HCT116 (cell line): ENCODE data around the gene MAPK8. TPM values are rescaled to one million over a fixed set of nuclear protein-coding genes. Genes with fewer than 3 reads are reported as not detected.

Experiments used
- ATAC-seq: fragments of 200-7000 bp; cut with Tn5 transposase; 2 replicates; pipeline ENCODE4 v1.9.1; 2020; ENCODE audit warnings: mild to moderate bottlenecking, moderate library complexity
- BruUV-seq: library from RNA; stranded (reverse); fragments of 400-500 nt; replicated peaks from 2 replicates; lab custom pipeline; 2021; lab: Mats Ljungman, UMichigan
- CTCF ChIA-PET: fragments of 300-600 bp; sonication (Branson Sonifier 250); formaldehyde crosslinking; loops from one replicate; lab custom pipeline; 2021; ENCODE audit warnings: antibody characterized with exemption; lab: Charles Lee
- POLR2A ChIA-PET: fragments of 300-600, 350-600 bp; sonication (Branson Sonifier 250); formaldehyde crosslinking; loops from one replicate; lab custom pipeline; 2021; ENCODE audit warnings: antibody characterized with exemption; lab: Charles Lee
- RAD21 ChIA-PET, 2 experiments: fragments of 300-600 bp; sonication (Branson Sonifier 250); formaldehyde crosslinking; loops; one replicate each; lab custom pipeline; 2023; ENCODE audit warnings: low total read pairs in 2 of 2; ENCODE audit not compliant: uncharacterized antibody in 2 of 2, unreplicated experiment in 2 of 2, low non-redundant PET in 1 of 2; lab: Charles Lee
- DNase-seq: peaks from one replicate; pipeline ENCODE4 v3.0.0-alpha.2; 2010; ENCODE audit warnings: low read depth, low spot score
- H2AFZ ChIP-seq: fragments of 200-600 bp; shearing (Covaris generic), sonication (generic); 2 replicates; pipeline ENCODE4 v1.6.1; 2017; ENCODE audit warnings: low read depth, mixed run types, mixed read lengths, antibody characterized with exemption, low read length; ENCODE audit not compliant: poor library complexity, severe bottlenecking
- H3K27ac ChIP-seq: 2 replicates; pipeline ENCODE4 v1.5.1; 2012; ENCODE audit warnings: low read depth, low read length
- H3K27me3 ChIP-seq: fragments of 200-600 bp; sonication (generic); 2 replicates; pipeline ENCODE4 v1.6.1; 2016; ENCODE audit warnings: mixed run types, low read length, mixed read lengths; ENCODE audit not compliant: insufficient read depth
- H3K36me3 ChIP-seq, 2 experiments: fragments of 200-500 bp in 1 of 2; fragments of 200-600 bp in 1 of 2; sonication (Bioruptor generic) in 1 of 2; sonication (generic) in 1 of 2; 2 replicates each; pipeline versions ENCODE4 v1.5.1 to v1.6.1; 2014 to 2016; ENCODE audit warnings: low read length in 2 of 2, inconsistent platforms in 1 of 2, mixed read lengths in 1 of 2, mixed run types in 1 of 2; ENCODE audit not compliant: insufficient read depth in 2 of 2, control insufficient read depth in 1 of 2
- H3K4me1 ChIP-seq, 2 experiments: fragments of 200-600 bp in 1 of 2; sonication (generic) in 1 of 2; 2 replicates each; pipeline versions ENCODE4 v1.5.1 to v1.6.1; 2012 to 2017; ENCODE audit warnings: low read length in 2 of 2, inconsistent platforms in 1 of 2, mild to moderate bottlenecking in 1 of 2, mixed read lengths in 1 of 2, mixed run types in 1 of 2, moderate library complexity in 1 of 2; ENCODE audit not compliant: insufficient read depth in 2 of 2, control insufficient read depth in 1 of 2
- H3K4me2 ChIP-seq: fragments of 200-600 bp; sonication (generic); 2 replicates; pipeline ENCODE4 v1.6.1; 2017; ENCODE audit warnings: mixed run types, low read length, mixed read lengths
- H3K4me3 ChIP-seq, 2 experiments: fragments of 200-600 bp in 1 of 2; sonication (generic) in 1 of 2; replicated peaks in 1 of 2; 2 replicates each; pipeline ENCODE4 v1.5.1; 2011 to 2016; ENCODE audit warnings: low read length in 2 of 2, control low read depth in 1 of 2, low read depth in 1 of 2, mild to moderate bottlenecking in 1 of 2, mixed read lengths in 1 of 2, mixed run types in 1 of 2
- H3K79me2 ChIP-seq: fragments of 200-600 bp; sonication (generic); 2 replicates; pipeline ENCODE4 v1.6.1; 2017; ENCODE audit warnings: mild to moderate bottlenecking, mixed run types, low read length, moderate library complexity, mixed read lengths; ENCODE audit not compliant: insufficient read depth
- H3K9ac ChIP-seq: fragments of 200-600 bp; sonication (generic); 2 replicates; pipeline ENCODE4 v1.6.1; 2016; ENCODE audit warnings: low read length, mixed read lengths
- H3K9me2 ChIP-seq: fragments of 200-600 bp; sonication (generic), shearing (Covaris generic); 2 replicates; pipeline ENCODE4 v1.6.1; 2017; ENCODE audit warnings: mixed run types, mild to moderate bottlenecking, moderate library complexity; ENCODE audit not compliant: insufficient read depth
- H3K9me3 ChIP-seq, 2 experiments: fragments of 200-500 bp in 1 of 2; fragments of 200-600 bp in 1 of 2; sonication (Bioruptor generic) in 1 of 2; sonication (generic) in 1 of 2; 2 replicates each; pipeline ENCODE4 v1.6.1; 2014 to 2017; ENCODE audit warnings: low read length in 2 of 2, mixed read lengths in 2 of 2, inconsistent platforms in 1 of 2, low read depth in 1 of 2, mild to moderate bottlenecking in 1 of 2, mixed run types in 1 of 2, moderate library complexity in 1 of 2; ENCODE audit not compliant: control insufficient read depth in 1 of 2, insufficient read depth in 1 of 2
- H4K20me1 ChIP-seq: fragments of 200-600 bp; sonication (generic), shearing (Covaris generic); 2 replicates; pipeline ENCODE4 v1.6.1; 2017; ENCODE audit warnings: mixed run types, mild to moderate bottlenecking, moderate library complexity; ENCODE audit not compliant: insufficient read depth
- CBX3 ChIP-seq: IDR thresholded peaks from 2 replicates; pipeline ENCODE4 v1.6.1; 2012; ENCODE audit warnings: low read depth
- ELF1 ChIP-seq: IDR thresholded peaks from 2 replicates; pipeline ENCODE4 v1.6.1; 2012; ENCODE audit warnings: low read depth, borderline replicate concordance
- FOSL1 ChIP-seq: IDR thresholded peaks from 2 replicates; pipeline ENCODE4 v1.6.1; 2012; ENCODE audit warnings: low read depth
- POLR2A ChIP-seq: IDR thresholded peaks from 2 replicates; pipeline ENCODE4 v1.7.0; 2011; ENCODE audit warnings: borderline replicate concordance; ENCODE audit not compliant: insufficient read depth, insufficient read length; ENCODE audit errors: extremely low read depth
- RAD21 ChIP-seq: IDR thresholded peaks from 2 replicates; pipeline ENCODE4 v1.6.1; 2012; ENCODE audit warnings: low read depth, mild to moderate bottlenecking
- SP1 ChIP-seq: IDR thresholded peaks from 2 replicates; pipeline ENCODE4 v1.6.1; 2012; ENCODE audit warnings: low read depth
- SRF ChIP-seq: IDR thresholded peaks from 2 replicates; pipeline ENCODE4 v1.6.1; 2012; ENCODE audit warnings: low read depth
- TCF7L2 ChIP-seq: IDR thresholded peaks from 2 replicates; pipeline ENCODE4 v1.7.0; 2011; ENCODE audit warnings: borderline replicate concordance, inconsistent platforms; ENCODE audit not compliant: insufficient read depth, insufficient read length; ENCODE audit errors: extremely low read depth
- ZFX ChIP-seq: fragments of 450-650 bp; IDR thresholded peaks from 2 replicates; pipeline ENCODE4 v1.6.1; 2017
- intact Hi-C: fragments of 100-400 bp; cut with micrococcal nuclease; formaldehyde crosslinking; loops from 2 replicates; pipeline ENCODE4 v1.10.0; 2022
- total RNA-seq: library from RNA; stranded (reverse); gene quantifications from one replicate; pipeline ENCODE4 v1.2.1, GENCODE V29; 2021; ENCODE audit not compliant: unreplicated experiment
- TF ChIP-seq, protein P1 (sequence below): IDR thresholded peaks from 2 replicates; pipeline ENCODE4 v1.6.1; 2012; ENCODE audit warnings: low read depth

MAPK8 gene
- total RNA-seq, 1 experiment from 2014 or later, result 71.0 TPM

DNA sequence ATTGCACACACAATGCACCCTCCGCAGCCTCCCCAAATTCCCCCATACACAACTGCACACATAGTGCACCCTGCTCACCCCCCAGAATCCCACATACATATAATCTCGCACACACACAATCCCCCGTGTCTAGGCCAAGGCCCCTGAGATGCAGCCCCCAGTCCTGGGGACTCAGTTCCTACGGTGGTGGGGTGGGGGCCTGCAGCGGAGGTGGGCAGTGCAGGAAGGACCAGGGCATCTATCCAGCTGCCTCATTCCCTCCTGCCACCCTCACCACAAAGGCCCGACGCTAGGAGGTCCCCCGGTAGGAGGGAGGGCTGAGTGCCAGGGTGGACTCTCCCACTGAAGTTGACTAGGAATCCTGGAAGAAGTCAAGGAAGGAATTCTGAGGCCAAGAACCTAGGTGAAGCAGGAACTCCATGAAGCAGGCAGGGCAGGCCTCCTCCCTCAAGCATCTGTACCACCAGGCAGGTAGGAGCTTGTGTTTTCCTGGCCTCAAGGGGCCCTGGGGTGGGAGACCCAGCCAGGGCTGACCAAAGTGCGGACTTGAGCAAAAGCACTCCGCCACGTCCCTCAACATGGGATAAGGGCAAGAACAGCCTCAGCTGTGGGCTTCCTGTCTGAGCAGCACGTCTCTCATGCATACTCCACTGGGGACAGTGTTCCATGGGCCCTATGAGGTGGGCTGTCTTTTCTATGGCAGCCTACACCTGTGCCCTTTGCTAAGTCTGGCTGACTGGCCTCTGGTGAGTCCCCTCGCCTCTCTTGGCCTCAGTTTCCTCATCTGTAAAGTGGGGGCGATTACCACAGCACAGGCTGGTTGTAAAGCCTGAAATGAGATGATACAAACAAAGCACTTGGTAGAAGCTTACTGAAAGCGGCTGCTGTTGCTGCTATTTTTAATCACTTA, 145.7 kb downstream of the MAPK8 start:
- intact Hi-C loops, result no loop called here
- Histone ChIP-seq H3K79me2 (no peaks in the 10 kb centered on the region), H3K9me3 (no peaks in the 10 kb centered on the region), H3K36me3 (no peaks in the 10 kb centered on the region), H3K27me3 (no peaks in the 10 kb centered on the region), H3K9ac (no peak overlapping the region), H3K27ac (no peak overlapping the region), H3K4me3 (no peak overlapping the region), H3K4me1 (no peaks in the 10 kb centered on the region; a peak in 1 of 4 replicates), H4K20me1 (no peaks in the 10 kb centered on the region), H3K9me2 (no peaks in the 10 kb centered on the region), H3K4me2 (no peak overlapping the region), H2AFZ (no peak overlapping the region)
- ATAC-seq (no peak), DNase-seq (no peak)
- CTCF ChIA-PET, result no interaction called here
- no TSS peak for BruUV-seq
- RAD21 ChIA-PET, result no interaction called here
- no peak for TF ChIP-seq POLR2A
- TF ChIP-seq, protein P1, sequence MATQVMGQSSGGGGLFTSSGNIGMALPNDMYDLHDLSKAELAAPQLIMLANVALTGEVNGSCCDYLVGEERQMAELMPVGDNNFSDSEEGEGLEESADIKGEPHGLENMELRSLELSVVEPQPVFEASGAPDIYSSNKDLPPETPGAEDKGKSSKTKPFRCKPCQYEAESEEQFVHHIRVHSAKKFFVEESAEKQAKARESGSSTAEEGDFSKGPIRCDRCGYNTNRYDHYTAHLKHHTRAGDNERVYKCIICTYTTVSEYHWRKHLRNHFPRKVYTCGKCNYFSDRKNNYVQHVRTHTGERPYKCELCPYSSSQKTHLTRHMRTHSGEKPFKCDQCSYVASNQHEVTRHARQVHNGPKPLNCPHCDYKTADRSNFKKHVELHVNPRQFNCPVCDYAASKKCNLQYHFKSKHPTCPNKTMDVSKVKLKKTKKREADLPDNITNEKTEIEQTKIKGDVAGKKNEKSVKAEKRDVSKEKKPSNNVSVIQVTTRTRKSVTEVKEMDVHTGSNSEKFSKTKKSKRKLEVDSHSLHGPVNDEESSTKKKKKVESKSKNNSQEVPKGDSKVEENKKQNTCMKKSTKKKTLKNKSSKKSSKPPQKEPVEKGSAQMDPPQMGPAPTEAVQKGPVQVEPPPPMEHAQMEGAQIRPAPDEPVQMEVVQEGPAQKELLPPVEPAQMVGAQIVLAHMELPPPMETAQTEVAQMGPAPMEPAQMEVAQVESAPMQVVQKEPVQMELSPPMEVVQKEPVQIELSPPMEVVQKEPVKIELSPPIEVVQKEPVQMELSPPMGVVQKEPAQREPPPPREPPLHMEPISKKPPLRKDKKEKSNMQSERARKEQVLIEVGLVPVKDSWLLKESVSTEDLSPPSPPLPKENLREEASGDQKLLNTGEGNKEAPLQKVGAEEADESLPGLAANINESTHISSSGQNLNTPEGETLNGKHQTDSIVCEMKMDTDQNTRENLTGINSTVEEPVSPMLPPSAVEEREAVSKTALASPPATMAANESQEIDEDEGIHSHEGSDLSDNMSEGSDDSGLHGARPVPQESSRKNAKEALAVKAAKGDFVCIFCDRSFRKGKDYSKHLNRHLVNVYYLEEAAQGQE, result no peak
- POLR2A ChIA-PET, result no interaction called here

DNA sequence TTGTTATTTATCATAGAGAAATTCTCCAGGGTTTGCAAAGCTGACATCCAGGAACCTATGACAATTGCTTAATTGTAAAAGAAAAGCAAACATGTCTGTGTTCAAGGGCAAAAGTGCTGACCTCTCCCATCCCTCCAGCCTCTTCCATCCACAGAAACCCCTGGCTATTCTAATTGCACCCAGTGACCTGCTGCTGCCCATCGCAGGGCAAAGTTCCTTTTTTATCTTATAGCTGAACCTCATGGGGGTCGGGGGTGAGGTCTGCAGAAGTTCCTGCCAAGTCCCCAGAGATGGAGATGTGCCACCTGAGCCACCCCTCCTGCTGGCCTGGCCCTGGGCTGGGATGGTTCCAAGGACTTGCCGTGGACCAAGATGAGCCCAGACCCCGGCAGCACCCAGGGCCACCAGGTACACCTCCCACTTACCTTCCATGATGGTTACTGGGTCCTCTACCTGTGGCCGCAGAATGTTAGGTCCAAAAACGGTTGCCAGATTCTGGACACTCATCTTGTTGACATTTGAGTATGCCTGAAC, 146.5 kb downstream of the MAPK8 start:
- H3K4me2 ChIP-seq, result no peak overlapping the region
- CTCF ChIA-PET, result no interaction called here

More for the DNA sequence above, 146.5 kb downstream of the MAPK8 start:
- ATAC-seq (no peak), DNase-seq (no peak)
- no peak overlapping the region for H3K4me3 ChIP-seq
- no peaks in the 10 kb centered on the region for H4K20me1 ChIP-seq
- ChIA-PET RAD21 (no interaction called here), POLR2A (no interaction called here)
- H3K4me1 ChIP-seq, result no peaks in the 10 kb centered on the region; a peak in 1 of 4 replicates
- no TSS peak for BruUV-seq
- no peaks in the 10 kb centered on the region for H3K9me3 ChIP-seq
- H2AFZ ChIP-seq, result no peak overlapping the region
- no peaks in the 10 kb centered on the region for H3K27me3 ChIP-seq
- intact Hi-C loops, result no loop called here
- TF ChIP-seq ELF1, result no peak
- TF ChIP-seq ZFX, result no peak
- no peak for TF ChIP-seq POLR2A
- no peak for TF ChIP-seq CBX3
- no peak for TF ChIP-seq RAD21
- TF ChIP-seq, protein P1, result no peak
- no peak for TF ChIP-seq SP1
- TF ChIP-seq SRF, result no peak
- TF ChIP-seq TCF7L2, result no peak
- TF ChIP-seq FOSL1, result no peak
- H3K79me2 ChIP-seq, result no peaks in the 10 kb centered on the region
- no peaks in the 10 kb centered on the region for H3K9me2 ChIP-seq
- no peak overlapping the region for H3K9ac ChIP-seq
- no peak overlapping the region for H3K27ac ChIP-seq
- no peaks in the 10 kb centered on the region for H3K36me3 ChIP-seq
